ENCODE measurements around the gene DDX51. TPM values are rescaled to one million over a fixed set of nuclear protein-coding genes. Genes with fewer than 3 reads are reported as not detected.

Gene DDX51, protein sequence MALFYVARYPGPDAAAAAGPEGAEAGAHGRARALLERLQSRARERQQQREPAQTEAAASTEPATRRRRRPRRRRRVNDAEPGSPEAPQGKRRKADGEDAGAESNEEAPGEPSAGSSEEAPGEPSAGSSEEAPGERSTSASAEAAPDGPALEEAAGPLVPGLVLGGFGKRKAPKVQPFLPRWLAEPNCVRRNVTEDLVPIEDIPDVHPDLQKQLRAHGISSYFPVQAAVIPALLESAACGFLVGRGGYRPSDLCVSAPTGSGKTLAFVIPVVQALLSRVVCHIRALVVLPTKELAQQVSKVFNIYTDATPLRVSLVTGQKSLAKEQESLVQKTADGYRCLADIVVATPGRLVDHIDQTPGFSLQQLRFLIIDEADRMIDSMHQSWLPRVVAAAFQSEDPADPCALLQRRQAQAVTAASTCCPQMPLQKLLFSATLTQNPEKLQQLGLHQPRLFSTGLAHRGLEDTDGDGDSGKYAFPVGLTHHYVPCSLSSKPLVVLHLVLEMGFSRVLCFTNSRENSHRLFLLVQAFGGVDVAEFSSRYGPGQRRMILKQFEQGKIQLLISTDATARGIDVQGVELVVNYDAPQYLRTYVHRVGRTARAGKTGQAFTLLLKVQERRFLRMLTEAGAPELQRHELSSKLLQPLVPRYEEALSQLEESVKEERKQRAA
- polyA plus RNA-seq, result 8.9 TPM

DNA sequence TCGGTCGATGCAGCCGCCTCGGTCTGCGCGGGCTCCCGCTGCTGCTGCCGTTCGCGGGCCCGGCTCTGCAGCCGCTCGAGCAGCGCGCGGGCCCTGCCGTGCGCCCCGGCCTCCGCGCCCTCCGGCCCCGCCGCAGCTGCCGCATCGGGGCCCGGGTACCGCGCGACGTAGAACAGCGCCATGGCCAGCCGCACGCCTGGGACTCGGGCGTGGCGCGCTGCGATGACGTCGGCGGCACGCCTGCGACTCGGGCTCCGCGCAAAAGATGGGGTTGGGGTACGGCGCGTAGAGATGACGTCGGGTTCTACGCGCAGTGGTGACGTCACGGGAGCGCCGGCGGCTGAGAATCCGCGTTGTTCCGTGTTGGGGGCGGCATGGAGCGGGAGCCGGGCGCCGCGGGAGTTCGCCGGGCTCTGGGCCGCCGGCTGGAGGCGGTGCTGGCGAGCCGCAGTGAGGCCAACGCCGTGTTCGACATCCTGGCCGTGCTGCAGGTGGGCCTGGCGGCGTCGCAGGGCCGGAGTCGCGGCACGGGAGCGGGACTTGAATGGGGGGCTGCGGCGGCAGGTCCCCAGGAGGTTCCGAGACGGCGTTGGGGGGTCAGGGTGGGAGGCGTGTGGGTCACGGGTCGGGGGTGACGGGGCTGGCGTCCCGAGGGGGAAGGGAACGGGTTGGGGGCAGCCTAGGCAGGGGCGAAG, at the start of gene DDX51, which contains the start of gene NOC4L:
Gene DDX51 (minus strand): TSS at position 205 of the 695 bp plus-strand sequence. CDS start 23 bp downstream, at position 182.
Gene NOC4L (plus strand): TSS at position 343 of the 695 bp plus-strand sequence. CDS start 32 bp downstream, at position 375.
- H3K4me1 Mint-ChIP-seq, result peaks cover 12 to 21% (median 20%) of the 10 kb centered on the region in 3 donors
- peak within 1 kb of the TSS; percentile 97 to 99 (median 97) for H3K27ac Mint-ChIP-seq
- peak within 1 kb of the TSS; percentile 88 to 98 (median 95) for H3K4me3 Mint-ChIP-seq
- H3K27me3 Mint-ChIP-seq, result no peaks in the 10 kb centered on the region
- H3K9me3 Mint-ChIP-seq, result no peaks in the 10 kb centered on the region
- no peaks in the 10 kb centered on the region for H3K36me3 Mint-ChIP-seq

DNA sequence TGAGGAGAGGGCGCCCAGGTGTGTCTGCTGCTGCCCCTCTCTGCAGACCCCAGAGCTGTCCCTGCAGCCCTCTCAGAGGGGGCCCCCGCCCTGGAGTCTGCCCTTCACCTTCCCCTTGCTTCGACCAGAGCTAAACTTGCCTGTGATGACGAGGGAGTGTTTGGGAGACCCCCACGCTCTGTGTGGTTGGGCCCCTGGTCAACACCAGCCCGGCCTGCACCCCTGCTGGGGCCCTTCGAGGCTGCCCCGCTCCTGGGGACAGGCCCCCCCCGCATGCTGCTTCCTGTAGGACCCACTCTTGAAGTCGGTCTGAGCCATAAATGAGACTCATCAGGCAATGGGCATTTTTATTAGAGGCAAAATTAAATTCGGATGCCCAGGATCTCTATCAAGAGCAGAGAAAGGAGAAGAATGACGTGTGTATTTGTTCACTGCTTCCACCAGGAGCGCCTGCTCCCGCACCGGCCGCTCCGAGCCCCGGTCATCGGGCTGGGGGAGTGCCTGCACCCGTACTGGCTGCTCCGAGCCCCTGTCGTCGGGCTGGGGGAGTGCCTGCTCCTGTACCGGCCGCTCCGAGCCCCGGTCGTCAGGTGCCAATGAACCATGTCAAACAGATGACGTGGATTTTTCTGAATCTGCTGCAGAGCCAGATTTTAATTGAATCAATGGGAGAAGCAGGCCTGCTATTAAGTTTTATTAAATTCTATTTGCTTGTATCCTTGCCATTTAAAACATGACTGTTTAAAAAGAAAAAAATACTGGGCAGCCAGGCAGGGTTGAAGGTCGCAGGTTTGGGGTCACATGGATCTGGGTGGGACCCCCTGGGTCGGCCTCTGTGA, 47.8 kb upstream of the DDX51 start:
- H3K4me3 Mint-ChIP-seq, result peak overlapping the region in 1 of 4 donors; percentile 60

GRCh38 chr12:132190834-132191500, 46.8 kb upstream of the DDX51 start:
- Mint-ChIP-seq H3K9me3 (peaks cover 1 to 5% (median 2%) of the 10 kb centered on the region in 3 donors), H3K36me3 (no peaks in the 10 kb centered on the region), H3K27me3 (peaks cover 4% of the 10 kb centered on the region), H3K27ac (peak overlapping the region in 1 of 3 donors; percentile 39), H3K4me1 (peaks cover 0 to 7% (median 6%) of the 10 kb centered on the region in 3 donors), H3K4me3 (peak overlapping the region in 2 of 4 donors; percentile 27 to 76)

More for the DNA sequence above, 47.8 kb upstream of the DDX51 start:
- no peaks in the 10 kb centered on the region for H3K36me3 Mint-ChIP-seq
- peak overlapping the region in 1 of 3 donors; percentile 39 for H3K27ac Mint-ChIP-seq
- peaks cover 4% of the 10 kb centered on the region for H3K27me3 Mint-ChIP-seq
- peaks cover 1 to 5% (median 1%) of the 10 kb centered on the region in 3 donors for H3K9me3 Mint-ChIP-seq
- H3K4me1 Mint-ChIP-seq, result peaks cover 0 to 6% (median 5%) of the 10 kb centered on the region in 3 donors

DNA sequence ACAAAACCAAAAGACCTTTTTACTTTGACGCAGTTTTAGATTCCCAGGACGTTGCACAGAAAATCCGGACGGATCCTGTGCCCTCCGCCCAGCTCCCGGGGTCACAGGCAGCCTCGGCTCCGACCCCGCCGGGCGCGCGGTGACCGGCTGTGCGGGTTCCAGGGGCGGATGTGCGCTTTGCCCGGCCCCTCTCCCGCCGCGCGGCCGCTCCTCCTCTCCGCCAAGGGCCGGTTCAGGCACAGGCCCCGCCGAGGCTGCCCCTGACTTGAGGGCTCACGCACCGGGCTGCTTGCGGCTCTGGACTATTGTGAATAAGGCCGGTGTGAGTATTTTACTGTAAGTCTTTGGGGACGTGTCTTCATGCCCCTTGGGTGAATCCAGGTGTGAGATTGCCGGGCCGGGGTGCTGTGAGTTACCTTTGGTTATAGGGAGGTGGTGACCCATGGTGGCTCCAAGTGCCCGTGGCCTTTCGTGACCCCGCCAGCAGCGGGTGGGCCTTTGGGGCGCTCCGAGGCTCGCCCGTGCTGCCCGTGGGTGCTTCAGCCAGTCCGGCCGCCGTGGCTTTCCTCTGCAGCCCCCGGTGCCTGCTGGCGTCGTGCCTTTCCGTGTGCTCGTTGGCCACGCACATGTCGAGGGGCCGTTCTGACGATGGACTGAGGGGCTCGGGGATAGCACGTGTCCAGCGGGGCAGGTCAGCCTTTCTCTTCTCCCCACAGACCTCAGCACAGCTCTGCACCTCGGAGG, 46.1 kb upstream of the DDX51 start:
- peaks cover 4 to 10% (median 8%) of the 10 kb centered on the region in 3 donors for H3K4me1 Mint-ChIP-seq
- H3K9me3 Mint-ChIP-seq, result peaks cover 3 to 5% (median 5%) of the 10 kb centered on the region in 3 donors
- peak overlapping the region; percentile 76 to 96 (median 90) for H3K4me3 Mint-ChIP-seq
- peaks cover 4% of the 10 kb centered on the region for H3K27me3 Mint-ChIP-seq
- peak overlapping the region in 2 of 3 donors; percentile 35 to 43 for H3K27ac Mint-ChIP-seq
- no peaks in the 10 kb centered on the region for H3K36me3 Mint-ChIP-seq

GRCh38 chr12:132189378-132190011, 45.4 kb upstream of the DDX51 start:
- H3K4me3 Mint-ChIP-seq, result peak overlapping the region; percentile 76 to 96 (median 90)
- peaks cover 4% of the 10 kb centered on the region for H3K27me3 Mint-ChIP-seq
- peaks cover 5% of the 10 kb centered on the region in 3 donors for H3K9me3 Mint-ChIP-seq
- H3K27ac Mint-ChIP-seq, result peak overlapping the region; percentile 35 to 81 (median 43)
- no peaks in the 10 kb centered on the region for H3K36me3 Mint-ChIP-seq
- H3K4me1 Mint-ChIP-seq, result peaks cover 4 to 10% (median 8%) of the 10 kb centered on the region in 3 donors

DNA sequence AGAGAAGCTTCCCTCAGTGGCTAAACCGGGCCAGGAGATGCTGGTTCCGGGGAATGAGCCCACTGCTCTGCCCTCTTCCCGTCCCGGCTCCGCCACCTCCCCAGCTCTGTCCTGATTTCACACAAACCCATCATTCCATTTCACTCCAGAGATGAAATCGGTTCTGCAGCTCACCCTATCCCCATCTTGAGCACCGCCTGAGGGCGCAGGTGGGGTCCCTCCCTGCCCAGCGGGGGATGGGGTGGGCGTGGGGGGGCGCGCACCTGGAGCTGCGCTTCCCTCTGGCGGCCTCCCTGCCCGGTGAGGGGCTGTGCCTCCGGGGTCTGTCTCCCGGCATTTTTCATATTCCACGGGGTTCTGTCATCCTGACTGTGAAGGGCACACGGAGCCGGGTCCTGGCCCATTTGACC, 44.8 kb upstream of the DDX51 start:
- H3K4me1 Mint-ChIP-seq, result peaks cover 4 to 10% (median 9%) of the 10 kb centered on the region in 3 donors
- peaks cover under 1 to 5% (median 4%) of the 10 kb centered on the region in 3 donors for H3K9me3 Mint-ChIP-seq
- H3K27me3 Mint-ChIP-seq, result peaks cover 2% of the 10 kb centered on the region
- peak overlapping the region in 2 of 3 donors; percentile 43 to 81 for H3K27ac Mint-ChIP-seq
- no peaks in the 10 kb centered on the region for H3K36me3 Mint-ChIP-seq
- H3K4me3 Mint-ChIP-seq, result peak overlapping the region; percentile 76 to 96 (median 90)

- Mint-ChIP-seq H3K9me3 (peaks cover 0 to 5% (median 4%) of the 10 kb centered on the region in 3 donors), H3K36me3 (no peaks in the 10 kb centered on the region), H3K4me3 (peak overlapping the region; percentile 17 to 59 (median 48)), H3K4me1 (peaks cover 4 to 10% (median 9%) of the 10 kb centered on the region in 3 donors), H3K27ac (no peak overlapping the region), H3K27me3 (peaks cover 2% of the 10 kb centered on the region)
Observed at GRCh38 chr12:132188451-132188901, 44.4 kb upstream of the DDX51 start.

- Mint-ChIP-seq H3K27ac (no peak overlapping the region), H3K4me1 (peaks cover 4 to 10% (median 9%) of the 10 kb centered on the region in 3 donors), H3K27me3 (peaks cover 2% of the 10 kb centered on the region), H3K36me3 (no peaks in the 10 kb centered on the region), H3K4me3 (peak overlapping the region in 3 of 4 donors; percentile 58 to 70 (median 59)), H3K9me3 (peaks cover 0 to 5% (median 4%) of the 10 kb centered on the region in 3 donors)
Observed at GRCh38 chr12:132187646-132188450, 43.7 kb upstream of the DDX51 start.

DNA sequence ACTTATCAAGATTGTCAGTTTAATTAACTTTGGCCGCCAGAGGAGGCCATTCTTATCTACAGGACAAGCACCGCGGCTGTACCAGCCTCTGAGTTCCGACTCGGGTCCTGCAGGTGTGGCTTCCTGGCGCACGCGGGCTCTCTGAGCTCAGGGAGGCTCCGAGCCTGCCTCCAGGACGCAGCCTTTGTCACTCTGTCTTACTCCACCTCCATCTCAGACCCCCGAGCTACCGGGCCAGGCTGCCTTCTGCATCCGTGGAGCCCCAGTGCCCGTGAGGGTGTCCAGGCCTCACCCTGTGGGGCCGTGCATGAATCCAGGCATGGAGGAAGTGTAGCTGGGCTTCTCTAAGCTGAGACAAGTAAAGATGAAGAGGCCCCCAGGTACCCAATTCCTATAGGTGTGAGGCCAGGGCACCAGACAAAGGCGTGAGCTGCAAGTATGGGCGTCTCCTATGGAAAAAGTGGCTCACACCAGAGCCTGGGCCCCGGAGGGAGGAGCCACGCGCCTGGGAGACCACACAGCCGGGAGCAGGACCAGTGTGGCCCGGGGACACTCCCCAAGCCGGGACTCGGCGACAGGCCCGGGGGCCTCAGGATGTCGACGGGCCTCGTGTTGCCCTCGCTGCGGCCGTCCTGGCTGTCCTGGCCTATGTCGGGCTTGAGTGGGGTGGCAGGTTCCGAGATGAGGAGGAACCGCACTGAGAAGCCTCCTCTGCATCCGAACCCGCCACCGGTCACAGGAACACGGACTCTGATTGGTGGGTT, 42.9 kb upstream of the DDX51 start:
- Mint-ChIP-seq H3K27me3 (peaks cover 2% of the 10 kb centered on the region), H3K27ac (no peak overlapping the region), H3K4me3 (peak overlapping the region in 2 of 4 donors; percentile 49 to 58)

GRCh38 chr12:132186208-132186856, 42.2 kb upstream of the DDX51 start:
- Mint-ChIP-seq H3K27ac (peak overlapping the region in 1 of 3 donors; percentile 91), H3K9me3 (peaks cover 4 to 7% (median 5%) of the 10 kb centered on the region in 3 donors), H3K36me3 (no peaks in the 10 kb centered on the region), H3K4me3 (peak overlapping the region in 2 of 4 donors; percentile 49 to 65), H3K27me3 (peaks cover 2% of the 10 kb centered on the region), H3K4me1 (peaks cover 4 to 10% (median 9%) of the 10 kb centered on the region in 3 donors)

More for the DNA sequence above, 42.9 kb upstream of the DDX51 start:
- Mint-ChIP-seq H3K9me3 (peaks cover 4 to 6% (median 5%) of the 10 kb centered on the region in 3 donors), H3K4me1 (peaks cover 4 to 10% (median 9%) of the 10 kb centered on the region in 3 donors), H3K36me3 (no peaks in the 10 kb centered on the region)

All from IgD-negative memory B cell (primary cell).